IPS DF 6.9 (cell line): Measurements from ENCODE around the gene MPDZ.

Source experiments
- DNase-seq: peaks from one replicate; pipeline ENCODE4 v3.0.0-alpha.2; 2013; ENCODE audit warnings: low read depth, low spot score
- H3K27ac ChIP-seq: one replicate; pipeline ENCODE4 v1.5.1; 2013; ENCODE audit warnings: low read length, control low read depth
- H3K27me3 ChIP-seq: 2 replicates; pipeline ENCODE4 v1.6.1; 2013; ENCODE audit warnings: mild to moderate bottlenecking, low read length; ENCODE audit not compliant: control insufficient read depth, insufficient read depth
- H3K36me3 ChIP-seq: 2 replicates; pipeline ENCODE4 v1.6.1; 2013; ENCODE audit warnings: low read length; ENCODE audit not compliant: control insufficient read depth, insufficient read depth
- H3K4me1 ChIP-seq: 2 replicates; pipeline ENCODE4 v1.6.1; 2013; ENCODE audit warnings: low read length; ENCODE audit not compliant: control insufficient read depth, insufficient read depth
- H3K4me3 ChIP-seq: 2 replicates; pipeline ENCODE4 v1.5.1; 2013; ENCODE audit warnings: mild to moderate bottlenecking, low read length
- H3K9me3 ChIP-seq: 2 replicates; pipeline ENCODE4 v1.6.1; 2013; ENCODE audit warnings: low read length, inconsistent platforms; ENCODE audit not compliant: control insufficient read depth, insufficient read depth
- WGBS: extraction: QIAGEN DNeasy Blood & Tissue Kit; methylation state at CpG from one replicate; pipeline ENCODE4 v1.1.7; 2013; ENCODE audit warnings: mixed read lengths, missing lambda C conversion rate; ENCODE audit not compliant: insufficient read length, insufficient coverage; 5-methylcytosine and 5-hydroxymethylcytosine counted together

MPDZ gene

GRCh38 chr9:13284011-13284410 is 4.5 kb upstream of the MPDZ start:
- Histone ChIP-seq H3K27me3 (no peaks in the 10 kb centered on the region), H3K4me3 (no peak overlapping the region), H3K27ac (no peak overlapping the region), H3K36me3 (no peaks in the 10 kb centered on the region), H3K4me1 (no peaks in the 10 kb centered on the region), H3K9me3 (no peaks in the 10 kb centered on the region)
- DNase-seq, result no peak
- WGBS, result no CpG with 5 or more reads among the region's 3 CpGs

GRCh38 chr9:13282998-13283397 is 3.5 kb upstream of the MPDZ start:
- H3K4me1 ChIP-seq, result no peaks in the 10 kb centered on the region
- no peak for DNase-seq
- H3K27me3 ChIP-seq, result no peaks in the 10 kb centered on the region
- H3K9me3 ChIP-seq, result no peaks in the 10 kb centered on the region
- no peak overlapping the region for H3K4me3 ChIP-seq
- no peaks in the 10 kb centered on the region for H3K36me3 ChIP-seq
- H3K27ac ChIP-seq, result no peak overlapping the region

- H3K36me3 ChIP-seq, result no peaks in the 10 kb centered on the region
- H3K4me3 ChIP-seq, result no peak overlapping the region
- WGBS, result no CpG with 5 or more reads among the region's 5 CpGs
Measured at GRCh38 chr9:13281356-13282016, 2.0 kb upstream of the MPDZ start.

DNA sequence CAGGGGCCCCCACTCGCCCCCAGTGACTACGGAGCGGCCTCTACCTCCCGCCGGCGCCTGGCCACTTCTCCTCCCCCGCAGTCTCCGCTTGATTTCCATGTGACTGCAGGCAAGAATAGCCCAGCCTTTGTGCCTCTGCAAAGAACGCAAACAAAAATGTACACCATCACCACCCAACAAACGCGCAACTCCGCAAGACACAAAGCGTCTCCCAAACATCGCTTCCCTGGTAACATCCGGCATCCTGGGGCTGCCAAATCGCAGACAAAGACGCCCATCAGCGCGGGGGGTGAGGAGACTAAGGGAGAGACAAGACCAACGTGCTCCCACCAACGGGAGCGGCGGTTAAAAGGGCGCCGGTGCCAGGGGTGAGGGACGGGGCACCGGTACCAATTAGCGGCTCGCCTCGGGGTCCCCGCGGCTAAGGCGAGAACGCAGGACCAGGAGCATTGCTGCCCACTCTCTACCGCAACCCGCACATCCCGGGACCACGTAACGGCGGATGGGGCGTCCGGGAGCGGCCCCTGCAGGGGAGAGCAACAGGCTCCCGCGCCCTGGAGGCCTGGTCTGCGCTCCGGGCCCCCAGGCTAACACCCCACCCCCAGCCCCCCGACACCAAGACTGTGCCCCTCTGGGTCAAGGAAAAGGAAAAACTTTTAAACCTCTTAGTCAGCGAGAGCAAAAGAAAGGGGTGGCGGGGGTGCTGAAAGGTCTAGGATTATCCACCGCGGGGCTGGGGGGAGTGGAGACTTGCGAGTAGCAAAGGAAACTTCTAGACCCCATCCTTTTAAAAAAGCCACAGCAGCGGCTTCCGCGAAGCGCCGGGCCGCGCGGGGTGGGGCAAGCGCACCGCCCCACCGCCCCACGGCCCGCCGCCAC is 885 bp downstream of the MPDZ start:
- Histone ChIP-seq H3K4me1 (no peaks in the 10 kb centered on the region; the same call in 1 of the 2 replicates), H3K9me3 (no peaks in the 10 kb centered on the region), H3K27me3 (no peaks in the 10 kb centered on the region), H3K27ac (no peak overlapping the region), H3K36me3 (no peaks in the 10 kb centered on the region), H3K4me3 (peak overlapping the region; percentile 42; the same call in 1 of the 2 replicates)
- no CpG with 5 or more reads among the region's 67 CpGs for WGBS
- no peak for DNase-seq

More at GRCh38 chr9:13281356-13282016, 2.0 kb upstream of the MPDZ start:
- DNase-seq, result no peak
- H3K27me3 ChIP-seq, result no peaks in the 10 kb centered on the region
- H3K9me3 ChIP-seq, result no peaks in the 10 kb centered on the region
- H3K4me1 ChIP-seq, result no peaks in the 10 kb centered on the region
- H3K27ac ChIP-seq, result no peak overlapping the region

DNA sequence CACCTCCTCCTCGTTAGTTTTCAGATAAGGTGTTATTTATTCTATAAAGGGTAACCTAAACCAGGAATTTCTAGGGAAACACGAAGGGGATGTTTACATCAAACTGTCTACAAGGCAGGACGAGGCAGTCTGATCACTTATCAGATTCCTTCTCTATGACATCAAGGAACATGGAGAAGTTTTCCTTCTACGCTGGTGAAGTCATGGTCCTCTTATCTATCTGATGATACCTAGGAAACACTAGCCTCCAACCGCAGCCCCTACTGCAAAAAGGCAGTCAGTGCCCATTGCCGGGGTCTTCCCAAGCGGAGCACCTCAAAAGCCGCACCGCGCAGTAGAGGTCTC is 1.5 kb downstream of the MPDZ start:
- no peak for DNase-seq
- peak overlapping the region; percentile 42; the same call in 1 of the 2 replicates for H3K4me3 ChIP-seq
- H3K36me3 ChIP-seq, result no peaks in the 10 kb centered on the region
- H3K9me3 ChIP-seq, result no peaks in the 10 kb centered on the region
- no peaks in the 10 kb centered on the region; the same call in 1 of the 2 replicates for H3K4me1 ChIP-seq
- WGBS, result no CpG with 5 or more reads among the region's 10 CpGs
- no peak overlapping the region for H3K27ac ChIP-seq
- H3K27me3 ChIP-seq, result no peaks in the 10 kb centered on the region

DNA sequence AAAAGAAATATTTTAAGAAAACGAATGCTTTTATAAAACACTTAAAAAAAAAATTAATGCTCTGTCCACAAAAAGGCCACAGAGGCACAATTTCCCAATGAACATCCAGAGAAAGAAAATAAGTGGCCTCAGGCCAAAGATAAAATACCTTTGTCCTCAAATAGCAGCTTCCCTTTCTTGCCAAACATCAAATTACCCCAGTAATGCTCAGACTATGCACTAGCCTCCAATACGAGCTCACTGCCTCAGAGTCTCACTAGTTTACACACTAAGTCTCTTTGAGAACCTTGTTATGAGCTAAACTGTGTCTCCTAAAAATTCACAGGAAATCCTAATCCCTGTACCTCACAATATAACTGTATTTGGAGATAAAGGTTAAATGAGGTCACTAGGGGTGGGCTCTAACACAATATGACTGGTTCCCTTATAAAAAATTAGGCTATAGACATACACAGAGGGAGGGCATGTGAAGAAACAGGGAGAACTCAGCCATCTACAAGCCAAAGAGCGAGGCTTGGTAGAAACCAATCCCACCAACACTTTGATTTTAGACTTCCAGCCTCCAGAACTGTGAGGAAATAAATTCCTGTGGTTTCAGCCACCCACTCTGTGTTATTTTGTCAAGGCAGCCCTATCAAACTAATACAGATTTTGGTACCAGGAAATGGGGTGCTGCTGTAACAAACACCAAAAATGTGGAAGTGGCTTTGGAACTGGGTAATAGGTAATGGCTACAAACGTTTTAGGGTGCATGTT is 4.4 kb downstream of the MPDZ start:
- H3K36me3 ChIP-seq, result no peaks in the 10 kb centered on the region
- no peaks in the 10 kb centered on the region for H3K9me3 ChIP-seq
- H3K4me1 ChIP-seq, result no peaks in the 10 kb centered on the region; the same call in 1 of the 2 replicates
- H3K27ac ChIP-seq, result no peak overlapping the region
- DNase-seq, result no peak
- no peak overlapping the region for H3K4me3 ChIP-seq
- WGBS, result no CpG with 5 or more reads among the region's 4 CpGs
- no peaks in the 10 kb centered on the region for H3K27me3 ChIP-seq

- Histone ChIP-seq H3K4me1 (no peaks in the 10 kb centered on the region; the same call in 1 of the 2 replicates), H3K27me3 (no peaks in the 10 kb centered on the region), H3K4me3 (no peak overlapping the region), H3K9me3 (no peaks in the 10 kb centered on the region), H3K27ac (no peak overlapping the region), H3K36me3 (no peaks in the 10 kb centered on the region)
- no CpG with 5 or more reads among the region's 1 CpG for WGBS
- DNase-seq, result no peak
Measured at GRCh38 chr9:13270734-13271133, 8.8 kb downstream of the MPDZ start.

- H3K27me3 ChIP-seq, result no peaks in the 10 kb centered on the region
- H3K9me3 ChIP-seq, result no peaks in the 10 kb centered on the region
- H3K4me3 ChIP-seq, result no peak overlapping the region
- H3K27ac ChIP-seq, result no peak overlapping the region
- no peaks in the 10 kb centered on the region for H3K4me1 ChIP-seq
- no CpG with 5 or more reads among the region's 6 CpGs for WGBS
- no peak for DNase-seq
- H3K36me3 ChIP-seq, result no peaks in the 10 kb centered on the region
Measured at GRCh38 chr9:13269589-13270452, 9.7 kb downstream of the MPDZ start.

DNA sequence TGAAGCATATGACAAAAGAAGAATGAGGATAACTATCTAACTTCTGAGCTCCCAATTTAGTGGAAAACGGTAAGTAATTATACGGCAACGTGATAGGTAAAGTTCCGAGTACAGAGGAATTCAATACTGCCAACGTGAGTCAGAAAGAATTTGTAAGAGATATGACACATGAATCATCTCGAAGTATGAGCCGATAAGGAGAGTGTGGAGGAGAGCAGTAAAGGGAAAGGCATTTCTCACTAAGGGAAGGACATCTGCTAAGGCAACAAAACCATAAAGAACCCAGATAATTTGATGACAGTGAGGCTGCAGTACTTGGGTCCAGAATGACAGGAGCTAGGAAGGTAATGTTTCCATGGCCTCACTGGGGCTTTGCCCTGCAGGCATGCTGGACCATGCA is 11.0 kb downstream of the MPDZ start:
- Histone ChIP-seq H3K9me3 (no peaks in the 10 kb centered on the region), H3K4me3 (no peak overlapping the region), H3K27me3 (no peaks in the 10 kb centered on the region), H3K36me3 (no peaks in the 10 kb centered on the region), H3K4me1 (no peaks in the 10 kb centered on the region), H3K27ac (no peak overlapping the region)
- no CpG with 5 or more reads among the region's 7 CpGs for WGBS
- DNase-seq, result no peak

GRCh38 chr9:13267743-13268142 is 11.7 kb downstream of the MPDZ start:
- Histone ChIP-seq H3K9me3 (no peaks in the 10 kb centered on the region), H3K4me3 (no peak overlapping the region), H3K4me1 (no peaks in the 10 kb centered on the region), H3K27me3 (no peaks in the 10 kb centered on the region), H3K27ac (no peak overlapping the region), H3K36me3 (no peaks in the 10 kb centered on the region)
- WGBS, result no CpG with 5 or more reads among the region's 2 CpGs
- no peak for DNase-seq
